ENCODE results near the gene RUNX3. TPM values are rescaled to one million over a fixed set of nuclear protein-coding genes. Genes with fewer than 3 reads are reported as not detected.

The RUNX3 gene
- total RNA-seq, 1 donor from 2014 or later, result 153 TPM

DNA sequence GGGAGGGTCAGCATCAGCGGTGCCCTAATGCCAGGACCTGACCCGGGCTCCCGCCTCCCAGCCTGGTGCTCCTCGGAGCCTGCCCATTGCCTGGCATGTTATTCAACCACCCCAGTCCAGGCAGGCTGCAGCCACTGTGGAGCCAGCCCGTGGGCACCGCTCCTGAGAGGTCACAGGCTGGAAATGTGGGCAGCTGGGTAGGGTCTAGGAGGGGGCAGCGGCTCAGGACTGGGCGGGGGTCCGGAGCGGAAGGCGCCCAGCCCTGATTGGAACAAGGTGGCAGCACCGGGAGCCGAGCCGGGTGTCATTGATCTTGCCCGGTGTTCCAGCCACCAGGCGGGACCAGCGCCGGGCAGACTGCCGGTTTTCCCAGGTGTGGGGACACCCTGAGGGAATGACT, 12.7 kb upstream of the RUNX3 start:
- H3K27ac Mint-ChIP-seq, result no peak overlapping the region

DNA sequence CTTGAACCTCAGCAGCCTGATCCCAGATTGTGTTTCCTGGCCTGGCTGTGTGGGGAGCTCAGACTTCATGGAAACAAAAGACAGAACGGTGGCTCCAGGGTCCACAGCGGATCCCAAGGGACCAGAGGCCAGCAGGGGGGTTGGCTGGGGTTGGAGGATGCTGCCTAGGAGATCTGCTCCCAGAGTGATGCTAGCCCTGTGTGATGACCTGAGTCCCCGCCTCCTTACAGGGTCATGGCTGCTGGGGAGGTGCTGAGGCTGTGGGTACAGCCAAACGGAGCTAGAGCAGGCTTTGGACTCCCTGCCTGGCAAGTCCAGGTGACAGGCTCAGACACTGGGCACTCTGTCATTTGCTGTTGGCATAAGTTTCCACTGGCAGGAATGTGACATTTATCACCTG, 11.5 kb upstream of the RUNX3 start:
- H3K9me3 Mint-ChIP-seq, result no peaks in the 10 kb centered on the region
- ChIA-PET CTCF (interaction anchor here (1.1 to 1.5 kb wide), 3 partner anchors 8 to 96 kb away, joined by 3 to 6 read pairs (median 3); no protein-coding TSS in a partner anchor), POLR2A (interaction anchor here (1.1 kb wide), 1 partner anchor 11 kb away, joined by 3 read pairs; the partner anchor contains the start of gene RUNX3)
- TF ChIP-seq, protein P1, sequence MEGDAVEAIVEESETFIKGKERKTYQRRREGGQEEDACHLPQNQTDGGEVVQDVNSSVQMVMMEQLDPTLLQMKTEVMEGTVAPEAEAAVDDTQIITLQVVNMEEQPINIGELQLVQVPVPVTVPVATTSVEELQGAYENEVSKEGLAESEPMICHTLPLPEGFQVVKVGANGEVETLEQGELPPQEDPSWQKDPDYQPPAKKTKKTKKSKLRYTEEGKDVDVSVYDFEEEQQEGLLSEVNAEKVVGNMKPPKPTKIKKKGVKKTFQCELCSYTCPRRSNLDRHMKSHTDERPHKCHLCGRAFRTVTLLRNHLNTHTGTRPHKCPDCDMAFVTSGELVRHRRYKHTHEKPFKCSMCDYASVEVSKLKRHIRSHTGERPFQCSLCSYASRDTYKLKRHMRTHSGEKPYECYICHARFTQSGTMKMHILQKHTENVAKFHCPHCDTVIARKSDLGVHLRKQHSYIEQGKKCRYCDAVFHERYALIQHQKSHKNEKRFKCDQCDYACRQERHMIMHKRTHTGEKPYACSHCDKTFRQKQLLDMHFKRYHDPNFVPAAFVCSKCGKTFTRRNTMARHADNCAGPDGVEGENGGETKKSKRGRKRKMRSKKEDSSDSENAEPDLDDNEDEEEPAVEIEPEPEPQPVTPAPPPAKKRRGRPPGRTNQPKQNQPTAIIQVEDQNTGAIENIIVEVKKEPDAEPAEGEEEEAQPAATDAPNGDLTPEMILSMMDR (IDR thresholded peaks at IDR 0.05), result no peak
- intact Hi-C loops (cut with micrococcal nuclease), result no loop called here
- H3K27me3 Mint-ChIP-seq, result no peaks in the 10 kb centered on the region
- H3K27ac Mint-ChIP-seq, result no peak overlapping the region
- no peak overlapping the region for H3K4me3 Mint-ChIP-seq
- no peak for ATAC-seq (ENCODE audit: low read depth)
- no peaks in the 10 kb centered on the region for H3K36me3 Mint-ChIP-seq (ENCODE audit: low read depth)
- no peak for DNase-seq
- peaks cover 8% of the 10 kb centered on the region for H3K4me1 Mint-ChIP-seq

More for the DNA sequence above, 12.7 kb upstream of the RUNX3 start:
- H3K9me3 Mint-ChIP-seq, result no peaks in the 10 kb centered on the region
- TF ChIP-seq, protein P1 (IDR thresholded peaks at IDR 0.05), result no peak
- H3K4me3 Mint-ChIP-seq, result no peak overlapping the region
- ATAC-seq (ENCODE audit: low read depth) (no peak), DNase-seq (no peak)
- intact Hi-C loops (cut with micrococcal nuclease), result no loop called here
- POLR2A ChIA-PET, result interaction anchor here (1.2 to 1.3 kb wide), 2 partner anchors 9 kb away, joined by 4 read pairs; no protein-coding TSS in a partner anchor
- CTCF ChIA-PET, result interaction anchor here (1.5 kb wide), 1 partner anchor 95 kb away, joined by 6 read pairs; no protein-coding TSS in a partner anchor
- H3K36me3 Mint-ChIP-seq (ENCODE audit: low read depth), result no peaks in the 10 kb centered on the region
- H3K27me3 Mint-ChIP-seq, result no peaks in the 10 kb centered on the region
- H3K4me1 Mint-ChIP-seq, result peaks cover 18% of the 10 kb centered on the region

GRCh38 chr1:24940231-24940630, 10.2 kb upstream of the RUNX3 start:
- H3K4me1 Mint-ChIP-seq, result peaks cover 18% of the 10 kb centered on the region
- no peak overlapping the region for H3K27ac Mint-ChIP-seq
- ChIA-PET CTCF (interaction anchor here (1.5 kb wide), 1 partner anchor 97 kb away, joined by 4 read pairs; no protein-coding TSS in a partner anchor), POLR2A (interaction anchor here (0.8 to 1.3 kb wide), 2 partner anchors 10 to 82 kb away, joined by 4 to 5 read pairs; partner anchors contain the start of gene RUNX3)
- TF ChIP-seq, protein P1 (IDR thresholded peaks at IDR 0.05), result no peak
- DNase-seq (no peak), ATAC-seq (ENCODE audit: low read depth) (no peak)
- H3K36me3 Mint-ChIP-seq (ENCODE audit: low read depth), result no peaks in the 10 kb centered on the region
- no peaks in the 10 kb centered on the region for H3K9me3 Mint-ChIP-seq
- intact Hi-C loops (cut with micrococcal nuclease), result no loop called here
- H3K27me3 Mint-ChIP-seq, result no peaks in the 10 kb centered on the region
- no peak overlapping the region for H3K4me3 Mint-ChIP-seq

- H3K9me3 Mint-ChIP-seq, result no peaks in the 10 kb centered on the region
- no peak for DNase-seq
- TF ChIP-seq, protein P1 (IDR thresholded peaks at IDR 0.05), result no peak
- no peaks in the 10 kb centered on the region for H3K27me3 Mint-ChIP-seq
- no peak for ATAC-seq (ENCODE audit: low read depth)
- H3K4me1 Mint-ChIP-seq, result peaks cover 23% of the 10 kb centered on the region
- POLR2A ChIA-PET, result interaction anchor here (0.8 to 1.3 kb wide), 2 partner anchors 9 to 83 kb away, joined by 4 to 5 read pairs; partner anchors contain the start of gene RUNX3
- H3K27ac Mint-ChIP-seq, result no peak overlapping the region
- CTCF ChIA-PET, result interaction anchor here (1.5 kb wide), 1 partner anchor 97 kb away, joined by 4 read pairs; no protein-coding TSS in a partner anchor
- no peaks in the 10 kb centered on the region for H3K36me3 Mint-ChIP-seq (ENCODE audit: low read depth)
- intact Hi-C loops (cut with micrococcal nuclease), result no loop called here
- H3K4me3 Mint-ChIP-seq, result no peak overlapping the region
These were observed 9.7 kb upstream of the RUNX3 start for GRCh38 chr1:24939675-24940193.

GRCh38 chr1:24939040-24939674, 9.1 kb upstream of the RUNX3 start:
- Mint-ChIP-seq H3K36me3 (ENCODE audit: low read depth) (no peaks in the 10 kb centered on the region), H3K27ac (no peak overlapping the region), H3K9me3 (no peaks in the 10 kb centered on the region), H3K4me3 (no peak overlapping the region), H3K27me3 (no peaks in the 10 kb centered on the region), H3K4me1 (peaks cover 29% of the 10 kb centered on the region)
- CTCF ChIA-PET, result interaction anchor here (1.5 kb wide), 1 partner anchor 98 kb away, joined by 4 read pairs; no protein-coding TSS in a partner anchor
- ATAC-seq (ENCODE audit: low read depth), result no peak
- TF ChIP-seq, protein P1 (IDR thresholded peaks at IDR 0.05), result no peak
- intact Hi-C loops (cut with micrococcal nuclease), result no loop called here
- POLR2A ChIA-PET, result no interaction called here
- DNase-seq, result no peak

Measured in activated B cell treated with CpG ODN at 0.5 μM for 24 hours (primary cell).